MCF 10A (cell line): ENCODE measurements around the gene HTRA3. TPM values are rescaled to one million over a fixed set of nuclear protein-coding genes. Genes with fewer than 3 reads are reported as not detected.
A peak's percentile ranks its signal among the peaks of the same experiment; 100 is the strongest.

Source experiments
- BruUV-seq: library from RNA; stranded (reverse); fragments of 400-500 nt; replicated peaks from 2 replicates; lab custom pipeline; 2021; lab: Mats Ljungman, UMichigan
- CTCF ChIA-PET: fragments of 300-600 bp; sonication (Branson Sonifier 250); formaldehyde crosslinking; extraction: SDS; loops from one replicate; lab custom pipeline; 2021; ENCODE audit warnings: antibody characterized with exemption, inconsistent platforms; lab: Yijun Ruan, JAX
- POLR2A ChIA-PET: fragments of 300-600, 350-650 bp; sonication (Branson Sonifier 250); formaldehyde crosslinking; extraction: SDS; loops from one replicate; lab custom pipeline; 2020; ENCODE audit warnings: antibody characterized with exemption, inconsistent platforms; lab: Yijun Ruan, JAX
- DNase-seq: peaks from one replicate; pipeline ENCODE4 v3.0.0-alpha.2; 2018; ENCODE audit not compliant: unreplicated experiment
- H3K27ac Mint-ChIP-seq: one replicate; pipeline ENCODE4 v1.8.0; 2022; ENCODE audit warnings: mild to moderate bottlenecking, low read depth, mixed read lengths; ENCODE audit not compliant: unreplicated experiment
- H3K27me3 Mint-ChIP-seq: one replicate; pipeline ENCODE4 v1.8.0; 2022; ENCODE audit warnings: mixed read lengths; ENCODE audit not compliant: insufficient read depth, unreplicated experiment
- H3K36me3 Mint-ChIP-seq: one replicate; pipeline ENCODE4 v1.8.0; 2022; ENCODE audit warnings: mild to moderate bottlenecking, moderate library complexity, mixed read lengths; ENCODE audit not compliant: insufficient read depth, unreplicated experiment
- H3K4me1 Mint-ChIP-seq: one replicate; pipeline ENCODE4 v1.8.0; 2022; ENCODE audit warnings: mixed read lengths; ENCODE audit not compliant: insufficient read depth, unreplicated experiment
- H3K4me3 Mint-ChIP-seq: one replicate; pipeline ENCODE4 v1.8.0; 2022; ENCODE audit warnings: mild to moderate bottlenecking, moderate library complexity, mixed read lengths; ENCODE audit not compliant: unreplicated experiment
- H3K9me3 Mint-ChIP-seq: one replicate; pipeline ENCODE4 v1.8.0; 2022; ENCODE audit warnings: mixed read lengths; ENCODE audit not compliant: unreplicated experiment
- intact Hi-C: fragments of 100-400 bp; cut with micrococcal nuclease; formaldehyde crosslinking; loops from 2 replicates; pipeline ENCODE4 v1.14.1; 2022
- total RNA-seq: library from RNA; stranded (reverse); gene quantifications from 2 replicates; pipeline ENCODE4 v1.2.3, GENCODE V29; 2022
- TF ChIP-seq, protein P1 (sequence below): fragments of 200-600 bp; IDR thresholded peaks from one replicate; pipeline ENCODE4 v1.8.0; 2022; ENCODE audit warnings: antibody characterized with exemption, mild to moderate bottlenecking; ENCODE audit not compliant: unreplicated experiment

Gene HTRA3
- total RNA-seq, 1 experiment from 2014 or later = not detected

DNA sequence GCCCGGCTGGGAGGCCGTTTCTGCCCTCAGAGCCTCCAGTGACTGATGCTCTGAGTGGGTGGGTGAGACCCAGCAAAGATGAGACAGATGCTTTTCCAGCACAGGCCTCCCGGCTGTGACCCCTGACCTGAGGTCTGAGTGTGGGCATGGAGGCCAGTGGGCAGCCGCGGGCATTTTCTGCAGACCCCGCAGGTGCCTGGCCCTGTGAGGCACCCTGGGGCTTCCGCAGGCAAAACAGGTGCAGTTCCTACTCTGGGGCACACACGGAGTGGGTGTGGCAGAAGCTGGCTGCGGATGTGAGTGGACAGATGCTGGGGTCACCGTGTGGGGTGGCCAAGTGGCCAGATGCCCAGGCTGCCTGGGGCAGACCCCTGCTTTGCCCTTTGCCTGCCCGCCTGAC is 14.8 kb downstream of the HTRA3 start:
- ChIA-PET CTCF (no interaction called here), POLR2A (interaction anchor here (0.7 kb wide), 1 partner anchor 30 kb away, joined by 3 read pairs; no protein-coding TSS in a partner anchor)
- intact Hi-C loops = no loop called here
- H3K27me3 Mint-ChIP-seq = no peaks in the 10 kb centered on the region
- H3K27ac Mint-ChIP-seq = no peak overlapping the region
- no peak overlapping the region for H3K4me3 Mint-ChIP-seq
- no peaks in the 10 kb centered on the region for H3K9me3 Mint-ChIP-seq
- no peak for DNase-seq
- no peaks in the 10 kb centered on the region for H3K4me1 Mint-ChIP-seq
- TF ChIP-seq, protein P1, sequence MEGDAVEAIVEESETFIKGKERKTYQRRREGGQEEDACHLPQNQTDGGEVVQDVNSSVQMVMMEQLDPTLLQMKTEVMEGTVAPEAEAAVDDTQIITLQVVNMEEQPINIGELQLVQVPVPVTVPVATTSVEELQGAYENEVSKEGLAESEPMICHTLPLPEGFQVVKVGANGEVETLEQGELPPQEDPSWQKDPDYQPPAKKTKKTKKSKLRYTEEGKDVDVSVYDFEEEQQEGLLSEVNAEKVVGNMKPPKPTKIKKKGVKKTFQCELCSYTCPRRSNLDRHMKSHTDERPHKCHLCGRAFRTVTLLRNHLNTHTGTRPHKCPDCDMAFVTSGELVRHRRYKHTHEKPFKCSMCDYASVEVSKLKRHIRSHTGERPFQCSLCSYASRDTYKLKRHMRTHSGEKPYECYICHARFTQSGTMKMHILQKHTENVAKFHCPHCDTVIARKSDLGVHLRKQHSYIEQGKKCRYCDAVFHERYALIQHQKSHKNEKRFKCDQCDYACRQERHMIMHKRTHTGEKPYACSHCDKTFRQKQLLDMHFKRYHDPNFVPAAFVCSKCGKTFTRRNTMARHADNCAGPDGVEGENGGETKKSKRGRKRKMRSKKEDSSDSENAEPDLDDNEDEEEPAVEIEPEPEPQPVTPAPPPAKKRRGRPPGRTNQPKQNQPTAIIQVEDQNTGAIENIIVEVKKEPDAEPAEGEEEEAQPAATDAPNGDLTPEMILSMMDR = no peak
- no peaks in the 10 kb centered on the region for H3K36me3 Mint-ChIP-seq
- no TSS peak for BruUV-seq

DNA sequence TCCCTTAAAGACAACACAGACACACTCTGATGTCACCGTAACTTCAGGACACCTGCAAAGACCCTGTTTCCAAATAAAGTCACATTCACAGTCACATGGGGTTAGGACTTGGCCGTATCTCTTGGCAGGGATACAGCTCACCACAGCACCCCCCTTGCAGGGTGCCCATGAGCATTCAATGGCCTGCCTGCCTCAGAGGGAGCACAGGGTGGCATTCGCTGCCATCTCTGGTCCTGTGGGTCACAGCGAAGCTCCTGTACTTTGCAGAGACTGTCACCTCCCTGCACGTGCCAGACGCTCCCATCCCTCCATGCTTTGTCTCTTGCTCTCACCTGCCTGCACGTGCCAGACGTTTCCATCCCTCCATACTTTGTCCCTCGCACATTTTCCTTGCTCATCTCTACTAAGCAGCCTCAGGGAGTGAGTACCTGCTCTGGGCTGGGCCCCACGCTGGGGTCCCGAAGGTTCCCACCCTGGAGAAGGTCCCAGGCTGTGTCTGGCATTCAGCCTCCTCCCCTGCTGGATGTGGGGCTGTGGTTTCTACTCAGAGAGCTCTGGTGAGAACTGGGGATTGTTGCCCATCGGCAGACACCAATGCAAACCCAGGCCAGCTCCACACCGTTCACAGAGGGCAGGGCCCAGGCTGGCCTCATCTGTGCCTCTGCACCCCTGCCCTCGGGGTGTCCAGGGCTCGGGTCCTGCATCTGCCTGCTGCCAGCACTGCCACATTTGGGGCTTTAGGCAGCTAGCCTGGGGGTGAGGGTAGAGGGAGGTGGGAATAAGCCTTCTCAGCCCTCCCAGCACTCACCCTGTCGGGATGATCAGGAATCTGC is 15.8 kb downstream of the HTRA3 start:
- BruUV-seq = no TSS peak
- TF ChIP-seq, protein P1 = no peak
- CTCF ChIA-PET = no interaction called here
- intact Hi-C loops = no loop called here
- no peaks in the 10 kb centered on the region for H3K9me3 Mint-ChIP-seq
- H3K27me3 Mint-ChIP-seq = no peaks in the 10 kb centered on the region
- POLR2A ChIA-PET = interaction anchor here (1.5 kb wide), 1 partner anchor 39 kb away, joined by 4 read pairs; no protein-coding TSS in a partner anchor
- no peak overlapping the region for H3K4me3 Mint-ChIP-seq
- H3K27ac Mint-ChIP-seq = peak overlapping the region; percentile 58
- H3K4me1 Mint-ChIP-seq = no peaks in the 10 kb centered on the region
- no peak for DNase-seq
- H3K36me3 Mint-ChIP-seq = no peaks in the 10 kb centered on the region

DNA sequence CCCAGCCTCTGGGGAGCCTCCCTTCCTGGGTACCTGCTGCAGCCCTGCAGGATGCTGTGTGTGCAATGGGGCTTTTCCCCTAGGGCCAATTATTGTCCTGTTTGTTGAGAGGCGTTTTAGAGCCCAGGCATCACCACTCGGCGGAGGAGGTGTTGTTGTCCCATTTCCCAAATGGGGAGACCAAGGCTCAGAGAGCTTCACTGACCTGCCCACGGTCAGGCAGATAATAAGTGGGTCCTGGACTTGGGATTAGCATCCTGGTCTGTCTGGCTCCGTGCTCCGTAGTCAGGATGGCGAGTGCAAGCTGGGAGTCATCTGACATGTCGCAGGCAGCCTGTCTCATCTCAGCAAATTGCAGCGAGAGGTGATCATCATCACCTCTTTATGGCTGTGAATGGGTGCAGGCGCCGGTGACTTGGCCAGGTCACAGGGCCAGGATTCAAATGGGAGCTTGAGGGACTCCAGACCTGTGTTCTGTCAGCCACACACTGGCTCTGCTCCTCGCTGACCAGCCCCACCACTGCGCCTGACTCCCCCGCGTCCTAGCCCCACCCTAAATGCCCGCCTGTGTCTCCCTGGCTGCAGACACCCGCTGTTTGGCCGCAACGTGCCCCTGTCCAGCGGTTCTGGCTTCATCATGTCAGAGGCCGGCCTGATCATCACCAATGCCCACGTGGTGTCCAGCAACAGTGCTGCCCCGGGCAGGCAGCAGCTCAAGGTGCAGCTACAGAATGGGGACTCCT is 16.6 kb downstream of the HTRA3 start:
- TF ChIP-seq, protein P1 = no peak
- Mint-ChIP-seq H3K27ac (no peak overlapping the region), H3K27me3 (no peaks in the 10 kb centered on the region), H3K4me3 (no peak overlapping the region), H3K4me1 (no peaks in the 10 kb centered on the region), H3K9me3 (no peaks in the 10 kb centered on the region), H3K36me3 (no peaks in the 10 kb centered on the region)
- DNase-seq = no peak
- ChIA-PET POLR2A (interaction anchor here (1.5 kb wide), 1 partner anchor 39 kb away, joined by 4 read pairs; no protein-coding TSS in a partner anchor), CTCF (no interaction called here)
- intact Hi-C loops = no loop called here
- no TSS peak for BruUV-seq

DNA sequence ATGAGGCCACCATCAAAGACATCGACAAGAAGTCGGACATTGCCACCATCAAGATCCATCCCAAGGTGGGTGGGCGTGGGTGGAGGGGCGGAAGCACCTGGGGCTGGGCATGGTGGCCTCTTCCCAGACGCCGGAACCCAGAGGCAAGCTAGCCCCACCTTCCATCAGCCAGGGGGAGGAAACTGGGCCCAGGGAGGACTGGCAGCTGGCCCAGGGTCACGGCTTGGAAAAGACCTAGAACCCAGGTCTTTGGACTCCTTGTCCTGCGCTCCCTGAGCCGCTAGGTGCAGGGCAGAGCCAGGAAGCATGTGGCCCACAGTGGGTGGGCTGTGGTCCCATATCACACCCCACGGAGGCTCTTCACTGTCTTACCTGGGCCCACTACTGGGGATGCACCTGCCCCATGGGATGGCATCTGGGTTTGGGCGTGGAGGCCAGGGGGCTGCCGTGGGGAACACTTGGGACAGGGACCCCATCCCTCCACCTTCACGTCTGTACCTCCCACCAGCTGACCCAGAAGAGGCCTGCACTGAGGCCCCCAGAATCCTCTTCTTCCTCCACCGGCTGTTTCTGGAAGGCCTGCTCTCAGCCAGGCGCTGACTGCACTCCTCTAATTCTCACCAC is 17.3 kb downstream of the HTRA3 start:
- Mint-ChIP-seq H3K4me1 (no peaks in the 10 kb centered on the region), H3K4me3 (no peak overlapping the region), H3K27me3 (no peaks in the 10 kb centered on the region), H3K9me3 (no peaks in the 10 kb centered on the region), H3K36me3 (no peaks in the 10 kb centered on the region), H3K27ac (no peak overlapping the region)
- no peak for DNase-seq
- CTCF ChIA-PET = interaction anchor here (0.7 kb wide), 1 partner anchor 44 kb away, joined by 3 read pairs; no protein-coding TSS in a partner anchor
- intact Hi-C loops = no loop called here
- no TSS peak for BruUV-seq
- TF ChIP-seq, protein P1 = no peak
- POLR2A ChIA-PET = no interaction called here
